Stimulated activated CD4-positive, alpha-beta T cell treated with anti-CD3 and anti-CD28 coated beads, Interleukin-15, amount 100 ng/mL, for 24 hours (primary cell): ENCODE results near the gene CBL.
"Not testable (repeated sequence)": the region's sequence is repeated elsewhere in the genome, so short reads cannot be mapped to it uniquely, and the experiment has no call there.

Source experiments
- DNase-seq: peaks from one replicate; pipeline ENCODE4 v3.0.0-alpha.2; 2020

Gene CBL

GRCh38 chr11:119205574-119206510 lies at the start of gene CBL:
TSS of gene CBL (plus strand) at chr11:119206339. CDS start at chr11:119206418, 79 bp downstream.
- DNase-seq = peak; percentile 97

- DNase-seq = no peak
These were observed 49.6 kb upstream of the CBL start for GRCh38 chr11:119156496-119156895.

- no peak for DNase-seq
These were observed 49.1 kb upstream of the CBL start for GRCh38 chr11:119157063-119157462.

DNA sequence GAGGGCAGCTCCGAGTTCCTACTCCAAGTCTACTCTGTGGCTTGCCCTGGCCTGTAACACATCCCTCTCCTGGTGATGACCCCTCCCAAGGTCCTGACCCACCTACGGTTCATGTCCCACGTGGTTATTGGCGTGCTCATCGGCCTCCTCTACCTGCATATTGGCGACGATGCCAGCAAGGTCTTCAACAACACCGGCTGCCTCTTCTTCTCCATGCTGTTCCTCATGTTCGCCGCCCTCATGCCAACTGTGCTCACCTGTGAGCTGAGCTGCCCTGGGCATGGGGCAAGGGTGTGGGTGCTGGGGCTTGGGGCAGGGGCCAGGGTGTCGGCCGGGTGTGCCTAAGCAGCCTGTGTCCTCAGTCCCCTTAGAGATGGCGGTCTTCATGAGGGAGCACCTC lies 47.7 kb upstream of the CBL start:
- DNase-seq = no peak

GRCh38 chr11:119160151-119160550 lies 46.0 kb upstream of the CBL start:
- no peak for DNase-seq

GRCh38 chr11:119161871-119162270 lies 44.3 kb upstream of the CBL start:
- DNase-seq = no peak

- no peak for DNase-seq
These were observed 39.6 kb upstream of the CBL start for GRCh38 chr11:119166368-119167076.

DNA sequence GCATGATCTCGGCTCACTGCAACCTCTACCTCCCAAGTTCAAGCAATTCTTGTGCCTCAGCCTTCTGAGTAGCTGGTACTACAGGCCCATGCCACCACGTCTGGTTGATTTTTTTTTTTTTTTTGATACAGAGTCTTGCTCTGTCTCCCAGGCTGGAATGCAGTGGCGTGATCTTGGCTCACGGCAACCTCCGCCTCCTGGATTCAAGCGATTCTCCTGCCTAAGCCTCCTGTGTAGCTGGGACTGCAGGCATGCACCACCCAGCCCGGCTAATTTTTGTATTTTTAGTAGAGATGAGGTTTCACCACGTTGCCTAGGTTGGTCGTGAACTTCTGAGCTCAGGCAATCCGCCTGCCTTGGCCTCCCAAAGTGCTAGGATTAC lies 39.1 kb upstream of the CBL start:
- not testable (repeated sequence) for DNase-seq

DNA sequence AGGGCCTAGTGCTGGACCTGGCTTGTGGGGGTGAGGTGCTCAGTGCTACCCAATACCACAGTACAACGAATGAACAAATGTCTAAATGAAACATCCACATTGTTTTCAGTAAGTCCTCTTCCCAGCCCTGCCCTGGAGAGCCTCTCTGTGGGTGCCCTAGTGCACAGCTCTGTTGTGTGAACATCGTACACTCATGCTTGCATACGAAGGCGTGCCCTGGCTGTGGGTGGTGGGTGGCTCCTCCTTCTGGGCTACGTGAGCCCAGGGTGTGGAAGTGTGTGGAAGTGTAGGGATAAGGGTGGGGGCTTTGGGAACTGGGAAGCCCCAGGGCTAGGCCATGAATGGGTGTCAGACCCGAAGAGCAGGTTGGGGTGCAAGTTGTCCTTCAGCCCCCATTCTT lies 38.2 kb upstream of the CBL start:
- DNase-seq = no peak

GRCh38 chr11:119168471-119169281 lies 37.5 kb upstream of the CBL start, which contains the start of gene NLRX1:
TSS of gene NLRX1 (plus strand) at chr11:119168725. CDS start at chr11:119171404, 2,679 bp downstream.
- peak; percentile 91 for DNase-seq

GRCh38 chr11:119169282-119169719 lies 36.8 kb upstream of the CBL start:
- DNase-seq = peak; percentile 61

DNA sequence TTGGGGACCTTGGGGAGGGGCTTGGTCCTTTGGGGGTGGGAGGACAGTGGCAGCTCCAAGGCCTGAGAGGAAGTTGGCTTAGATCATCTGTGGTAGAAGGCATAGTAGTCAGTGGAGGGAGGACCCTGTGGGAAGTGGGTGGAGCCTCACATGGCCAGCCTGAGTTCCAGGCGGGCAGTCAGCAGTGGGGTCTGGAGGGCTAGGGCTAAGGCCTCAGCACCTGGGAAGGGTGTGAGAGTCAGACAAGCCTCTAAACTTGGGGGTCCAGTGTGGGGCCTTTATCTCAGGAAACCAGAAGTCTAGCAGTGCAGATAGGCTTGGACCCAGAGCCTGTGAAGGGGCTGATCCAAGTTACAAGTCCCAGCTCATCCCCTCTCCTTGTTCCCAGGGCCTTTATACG lies 33.6 kb upstream of the CBL start:
- DNase-seq = no peak

- DNase-seq = no peak
These were observed 32.7 kb upstream of the CBL start for GRCh38 chr11:119173453-119173852.

DNA sequence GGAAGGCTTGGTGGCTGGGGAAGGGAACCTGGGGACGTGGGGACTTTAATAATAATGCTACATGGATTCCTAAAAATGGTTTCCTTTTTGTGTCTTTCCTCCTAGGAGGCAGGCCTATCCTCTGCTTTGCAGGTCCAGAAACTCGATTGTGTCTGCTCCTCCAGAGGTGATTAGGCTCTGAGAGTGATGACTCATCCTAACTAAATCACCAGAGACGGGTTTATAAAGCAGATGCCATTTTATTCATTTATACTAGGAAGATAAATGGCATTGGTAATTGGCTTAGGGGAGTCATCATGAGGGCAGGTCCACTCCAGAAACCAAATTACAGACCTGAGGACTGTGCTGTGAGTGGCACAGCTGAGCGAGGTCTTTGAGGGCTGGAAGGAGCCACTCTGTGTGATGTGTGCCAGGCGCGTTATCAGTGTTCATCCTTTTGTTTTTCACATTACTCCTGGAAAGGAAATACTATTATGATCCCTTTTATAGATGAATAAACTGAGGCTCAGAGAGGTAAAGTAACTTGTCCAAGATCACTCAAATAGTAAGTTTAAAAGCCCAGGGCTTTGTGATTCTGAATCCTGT lies 30.6 kb upstream of the CBL start:
- DNase-seq = no peak

- no peak for DNase-seq
These were observed 27.9 kb upstream of the CBL start for GRCh38 chr11:119178166-119178680.

GRCh38 chr11:119179342-119179741 lies 26.8 kb upstream of the CBL start:
- no peak for DNase-seq

- DNase-seq = no peak
These were observed 26.2 kb upstream of the CBL start for GRCh38 chr11:119179983-119180382.

DNA sequence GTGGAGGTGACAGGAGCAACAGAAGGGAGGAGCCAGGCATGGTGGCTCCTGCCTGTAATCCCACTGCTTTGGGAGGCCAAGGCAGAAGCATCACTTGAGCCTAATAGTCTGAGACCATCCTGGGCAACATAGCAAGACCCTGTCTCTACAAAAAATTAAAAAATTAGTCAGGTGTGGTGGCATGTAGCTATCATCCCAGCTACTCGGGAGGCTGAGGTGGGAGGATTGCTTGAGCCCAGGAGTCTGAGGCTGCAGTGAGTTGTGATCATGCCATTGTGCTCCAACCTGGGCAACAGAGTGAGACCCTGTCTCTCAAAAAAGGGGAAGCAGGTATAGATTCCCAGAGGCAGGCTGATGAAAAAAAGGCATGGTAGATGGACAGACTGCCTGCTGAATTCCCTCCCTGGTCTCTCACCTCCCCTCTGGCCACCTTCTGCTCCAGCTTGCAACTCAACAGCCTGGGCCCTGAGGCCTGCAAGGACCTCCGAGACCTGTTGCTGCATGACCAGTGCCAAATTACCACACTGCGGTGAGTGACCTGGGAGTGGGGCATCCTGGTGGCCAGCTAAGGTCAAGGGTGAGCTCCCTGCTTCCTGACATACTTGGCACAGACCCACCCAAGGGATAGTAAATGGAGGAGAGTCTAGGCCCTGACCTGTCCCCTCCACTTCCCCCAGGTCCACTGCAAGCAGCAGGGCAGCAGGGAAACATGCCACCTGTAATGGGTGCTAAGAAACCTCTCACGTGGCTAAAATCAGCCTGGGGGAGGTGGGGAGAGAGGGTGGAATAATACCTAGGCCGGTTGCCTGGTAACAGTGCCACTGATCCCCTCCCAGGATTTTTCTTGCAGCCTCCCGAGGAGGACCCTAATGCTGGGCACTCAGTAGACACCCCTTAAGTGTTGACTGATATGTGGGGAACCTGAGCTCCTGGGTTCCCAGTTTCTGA lies 25.1 kb upstream of the CBL start:
- no peak for DNase-seq

GRCh38 chr11:119181677-119182412 lies 24.3 kb upstream of the CBL start:
- DNase-seq = no peak

DNA sequence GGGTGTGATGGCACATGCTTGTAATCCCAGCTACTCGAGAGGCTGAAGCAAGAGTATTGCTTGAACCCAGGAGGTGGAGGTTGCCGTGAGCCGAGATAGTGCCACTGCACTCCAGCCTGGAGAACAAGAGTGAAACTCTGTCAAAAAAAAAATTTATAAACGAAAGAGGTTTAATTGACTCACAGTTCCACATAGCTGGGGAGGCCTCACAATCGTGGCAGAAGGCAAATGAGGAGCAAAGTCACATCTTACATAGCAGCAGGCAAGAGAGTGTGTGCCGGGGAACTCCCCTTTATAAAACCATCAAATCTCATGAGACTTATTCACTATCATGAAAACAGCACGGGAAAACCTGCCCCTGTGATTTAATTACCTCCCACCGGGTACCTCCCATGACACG lies 21.7 kb upstream of the CBL start:
- DNase-seq = not testable (repeated sequence)
